Fibroblast of skin of left biceps (primary cell): ENCODE data around the gene DOCK2.
"Not testable (repeated sequence)": the region's sequence is repeated elsewhere in the genome, so short reads cannot be mapped to it uniquely, and the experiment has no call there.

Experiments
- DNase-seq, 2 experiments: peaks; one replicate each; pipeline ENCODE4 v3.0.0-alpha.2; 2013; ENCODE audit warnings: low read depth in 2 of 2

DOCK2 gene

GRCh38 chr5:169637549-169638121, 560 bp downstream of the DOCK2 start:
- DNase-seq = no peak

GRCh38 chr5:169641253-169641652, 4.2 kb downstream of the DOCK2 start:
- DNase-seq = no peak

- no peak for DNase-seq
Observed at GRCh38 chr5:169646856-169647255, 9.8 kb downstream of the DOCK2 start.

- DNase-seq = no peak
Observed at GRCh38 chr5:169647566-169647965, 10.5 kb downstream of the DOCK2 start.

GRCh38 chr5:169648725-169649310, 11.7 kb downstream of the DOCK2 start:
- DNase-seq = no peak

GRCh38 chr5:169649486-169649885, 12.4 kb downstream of the DOCK2 start:
- DNase-seq = no peak

- DNase-seq = no peak
Observed at GRCh38 chr5:169650701-169651331, 13.7 kb downstream of the DOCK2 start.

- no peak for DNase-seq
Observed at GRCh38 chr5:169651526-169651925, 14.5 kb downstream of the DOCK2 start.

GRCh38 chr5:169652057-169652456, 15.0 kb downstream of the DOCK2 start:
- DNase-seq = no peak

GRCh38 chr5:169653091-169653490, 16.0 kb downstream of the DOCK2 start:
- no peak for DNase-seq

GRCh38 chr5:169655353-169655752, 18.3 kb downstream of the DOCK2 start:
- no peak for DNase-seq

GRCh38 chr5:169656125-169656901, 19.2 kb downstream of the DOCK2 start:
- DNase-seq = no peak

- DNase-seq = no peak
Observed at GRCh38 chr5:169657127-169657526, 20.1 kb downstream of the DOCK2 start.

GRCh38 chr5:169662451-169662850, 25.4 kb downstream of the DOCK2 start:
- not testable (repeated sequence) for DNase-seq

- DNase-seq = no peak
Observed at GRCh38 chr5:169663537-169663936, 26.5 kb downstream of the DOCK2 start.

- DNase-seq = no peak
Observed at GRCh38 chr5:169666365-169666764, 29.3 kb downstream of the DOCK2 start.

- DNase-seq = no peak
Observed at GRCh38 chr5:169667896-169668674, 31.0 kb downstream of the DOCK2 start.

- DNase-seq = no peak
Observed at GRCh38 chr5:169668732-169669131, 31.7 kb downstream of the DOCK2 start.

GRCh38 chr5:169670769-169671525, 33.9 kb downstream of the DOCK2 start:
- DNase-seq = no peak

- DNase-seq = no peak
Observed at GRCh38 chr5:169682026-169682425, 45.0 kb downstream of the DOCK2 start.

- DNase-seq = no peak
Observed at GRCh38 chr5:169686137-169686536, 49.1 kb downstream of the DOCK2 start.
